ENCODE data around the gene DUSP8. TPM values are rescaled to one million over a fixed set of nuclear protein-coding genes. Genes with fewer than 3 reads are reported as not detected.

Gene DUSP8
- total and polyA plus RNA-seq, 8 donors, result 0.80 to 21.8 (median 1.7) TPM

- intact Hi-C loops (cut with DNase I), result no loop called here
- DNase-seq (no peak), ATAC-seq (no peak)
- peaks cover 12 to 26% of the 10 kb centered on the region in 2 donors for H3K4me1 ChIP-seq
- H3K27me3 ChIP-seq, result peaks cover 0 to 35% of the 10 kb centered on the region in 2 donors
- peaks cover 0 to 26% of the 10 kb centered on the region in 2 donors for H3K36me3 ChIP-seq
- H3K4me3 ChIP-seq, result no peak overlapping the region
- TF ChIP-seq, protein P1, sequence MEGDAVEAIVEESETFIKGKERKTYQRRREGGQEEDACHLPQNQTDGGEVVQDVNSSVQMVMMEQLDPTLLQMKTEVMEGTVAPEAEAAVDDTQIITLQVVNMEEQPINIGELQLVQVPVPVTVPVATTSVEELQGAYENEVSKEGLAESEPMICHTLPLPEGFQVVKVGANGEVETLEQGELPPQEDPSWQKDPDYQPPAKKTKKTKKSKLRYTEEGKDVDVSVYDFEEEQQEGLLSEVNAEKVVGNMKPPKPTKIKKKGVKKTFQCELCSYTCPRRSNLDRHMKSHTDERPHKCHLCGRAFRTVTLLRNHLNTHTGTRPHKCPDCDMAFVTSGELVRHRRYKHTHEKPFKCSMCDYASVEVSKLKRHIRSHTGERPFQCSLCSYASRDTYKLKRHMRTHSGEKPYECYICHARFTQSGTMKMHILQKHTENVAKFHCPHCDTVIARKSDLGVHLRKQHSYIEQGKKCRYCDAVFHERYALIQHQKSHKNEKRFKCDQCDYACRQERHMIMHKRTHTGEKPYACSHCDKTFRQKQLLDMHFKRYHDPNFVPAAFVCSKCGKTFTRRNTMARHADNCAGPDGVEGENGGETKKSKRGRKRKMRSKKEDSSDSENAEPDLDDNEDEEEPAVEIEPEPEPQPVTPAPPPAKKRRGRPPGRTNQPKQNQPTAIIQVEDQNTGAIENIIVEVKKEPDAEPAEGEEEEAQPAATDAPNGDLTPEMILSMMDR (IDR thresholded peaks at IDR 0.05), result no peak
- H3K9me3 ChIP-seq, result no peaks in the 10 kb centered on the region
- no peak overlapping the region for H3K27ac ChIP-seq
Measured at GRCh38 chr11:1561955-1562354, 10.1 kb downstream of the DUSP8 start.

GRCh38 chr11:1561266-1561665 lies 10.8 kb downstream of the DUSP8 start:
- TF ChIP-seq, protein P1 (IDR thresholded peaks at IDR 0.05), result no peak
- H3K27ac ChIP-seq, result no peak overlapping the region
- H3K36me3 ChIP-seq, result peaks cover 0 to 27% of the 10 kb centered on the region in 2 donors
- intact Hi-C loops (cut with DNase I), result no loop called here
- peaks cover 12 to 26% of the 10 kb centered on the region in 2 donors for H3K4me1 ChIP-seq
- no peak overlapping the region for H3K4me3 ChIP-seq
- peak in 1 of 4 donors; percentile 81 for DNase-seq
- no peak for ATAC-seq
- peaks cover 0 to 39% of the 10 kb centered on the region in 2 donors for H3K27me3 ChIP-seq
- no peaks in the 10 kb centered on the region for H3K9me3 ChIP-seq

- peaks cover 0 to 44% of the 10 kb centered on the region in 2 donors for H3K27me3 ChIP-seq
Measured at GRCh38 chr11:1560649-1561251, 11.3 kb downstream of the DUSP8 start.

GRCh38 chr11:1560002-1560648 lies 11.9 kb downstream of the DUSP8 start:
- no peak for ATAC-seq
- intact Hi-C loops (cut with DNase I), result no loop called here
- Histone ChIP-seq H3K36me3 (peaks cover 0 to 26% of the 10 kb centered on the region in 2 donors), H3K27ac (peak overlapping the region; percentile 67 to 76), H3K27me3 (peaks cover 0 to 51% of the 10 kb centered on the region in 2 donors), H3K4me3 (no peak overlapping the region), H3K9me3 (no peaks in the 10 kb centered on the region), H3K4me1 (peaks cover 12 to 26% of the 10 kb centered on the region in 2 donors)
- DNase-seq, result peak in 1 of 4 donors; percentile 71
- TF ChIP-seq, protein P1 (IDR thresholded peaks at IDR 0.05), result no peak

More at GRCh38 chr11:1560649-1561251, 11.3 kb downstream of the DUSP8 start:
- H3K4me1 ChIP-seq, result peaks cover 12 to 26% of the 10 kb centered on the region in 2 donors
- TF ChIP-seq, protein P1 (IDR thresholded peaks at IDR 0.05), result no peak
- peak in 1 of 4 donors; percentile 31 for DNase-seq
- no peak overlapping the region for H3K27ac ChIP-seq
- ATAC-seq, result no peak
- peaks cover 0 to 31% of the 10 kb centered on the region in 2 donors for H3K36me3 ChIP-seq
- no peak overlapping the region for H3K4me3 ChIP-seq
- H3K9me3 ChIP-seq, result no peaks in the 10 kb centered on the region
- intact Hi-C loops (cut with DNase I), result no loop called here
